Activated CD8-positive, alpha-beta memory T cell treated with anti-CD3 and anti-CD28 coated beads, Interleukin-2, amount 50 U/mL, for 24 hours (primary cell): ENCODE measurements around the gene SEMA3B.

Source experiments
- DNase-seq: peaks from one replicate; pipeline ENCODE4 v3.0.0-alpha.2; 2020; ENCODE audit errors: extremely low read depth

The SEMA3B gene

DNA sequence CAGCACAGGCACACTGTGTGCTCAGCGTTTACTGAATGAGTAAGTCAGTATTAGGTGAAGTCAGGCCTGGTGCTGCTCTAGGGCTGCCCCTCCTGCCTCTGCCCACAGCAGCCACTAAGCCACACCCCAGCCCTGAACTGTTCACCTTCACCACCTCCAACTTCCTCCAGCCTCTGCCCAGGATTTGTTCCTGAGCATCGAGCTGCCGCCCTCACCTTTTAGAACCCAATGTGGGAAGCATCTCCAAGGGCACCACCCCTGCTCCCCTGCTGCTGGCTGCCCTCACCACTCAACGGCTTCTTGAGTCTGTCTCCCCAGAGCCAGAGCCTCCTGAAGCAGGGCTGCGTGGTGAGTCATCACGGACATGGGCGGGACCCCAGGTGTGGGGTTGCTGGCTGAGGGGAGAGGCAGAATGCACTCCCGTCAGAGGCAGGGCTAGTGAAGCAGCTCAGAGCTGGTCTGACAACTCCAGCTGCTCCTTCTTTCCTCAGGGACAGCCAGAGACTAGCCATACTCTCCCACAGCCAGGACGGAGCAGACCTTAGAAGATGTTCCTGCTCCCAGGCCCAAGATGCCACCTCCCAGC is 47.8 kb downstream of the SEMA3B start:
- no peak for DNase-seq

DNA sequence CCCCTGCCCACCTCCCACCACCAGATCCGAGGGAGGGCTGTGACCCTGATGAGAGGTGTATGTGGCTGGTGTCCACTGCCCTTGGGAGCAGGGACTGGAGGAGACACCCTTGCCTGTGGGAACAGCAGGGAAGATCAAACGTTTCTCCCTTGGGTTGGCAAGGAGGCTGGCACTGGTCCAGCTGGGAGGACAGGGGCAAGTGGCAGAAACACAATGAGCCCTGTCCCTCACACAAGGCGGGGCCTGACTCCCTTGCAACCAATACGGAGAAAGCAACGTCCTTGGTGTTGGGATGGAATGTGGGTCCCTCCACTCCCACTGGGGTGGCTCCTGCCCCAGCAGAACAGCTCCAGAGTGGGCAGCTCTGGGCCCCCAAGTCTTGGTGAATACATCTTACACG is 48.4 kb downstream of the SEMA3B start:
- DNase-seq, result no peak

DNA sequence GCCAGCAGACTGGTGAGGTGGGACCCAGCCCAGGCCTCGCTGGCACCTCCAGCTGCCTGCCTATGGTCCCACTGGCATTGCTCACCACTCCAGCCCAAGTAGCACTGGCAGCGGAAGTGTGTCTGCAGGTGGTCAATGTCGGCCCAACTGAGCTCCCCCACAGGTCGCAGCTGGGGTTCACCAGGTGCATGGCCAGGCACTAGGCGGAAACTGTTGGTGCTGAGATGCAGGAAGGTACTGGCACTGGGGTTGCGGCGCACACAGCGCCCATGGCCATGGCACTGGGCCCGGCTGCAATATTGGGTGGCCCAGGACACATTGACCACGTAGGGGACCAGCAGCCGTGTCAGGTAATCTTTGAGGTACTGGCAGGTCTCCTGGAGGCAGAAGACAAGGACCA is 49.2 kb downstream of the SEMA3B start:
- no peak for DNase-seq

GRCh38 chr3:50318615-50319014 is 49.7 kb downstream of the SEMA3B start:
- no peak for DNase-seq

- DNase-seq, result no peak
Measured at GRCh38 chr3:50319181-50319893, 50.4 kb downstream of the SEMA3B start.

- no peak for DNase-seq
Measured at GRCh38 chr3:50319894-50320625, 51.1 kb downstream of the SEMA3B start.

- peak; percentile 18 for DNase-seq
Measured at GRCh38 chr3:50320853-50321335, 51.9 kb downstream of the SEMA3B start.

DNA sequence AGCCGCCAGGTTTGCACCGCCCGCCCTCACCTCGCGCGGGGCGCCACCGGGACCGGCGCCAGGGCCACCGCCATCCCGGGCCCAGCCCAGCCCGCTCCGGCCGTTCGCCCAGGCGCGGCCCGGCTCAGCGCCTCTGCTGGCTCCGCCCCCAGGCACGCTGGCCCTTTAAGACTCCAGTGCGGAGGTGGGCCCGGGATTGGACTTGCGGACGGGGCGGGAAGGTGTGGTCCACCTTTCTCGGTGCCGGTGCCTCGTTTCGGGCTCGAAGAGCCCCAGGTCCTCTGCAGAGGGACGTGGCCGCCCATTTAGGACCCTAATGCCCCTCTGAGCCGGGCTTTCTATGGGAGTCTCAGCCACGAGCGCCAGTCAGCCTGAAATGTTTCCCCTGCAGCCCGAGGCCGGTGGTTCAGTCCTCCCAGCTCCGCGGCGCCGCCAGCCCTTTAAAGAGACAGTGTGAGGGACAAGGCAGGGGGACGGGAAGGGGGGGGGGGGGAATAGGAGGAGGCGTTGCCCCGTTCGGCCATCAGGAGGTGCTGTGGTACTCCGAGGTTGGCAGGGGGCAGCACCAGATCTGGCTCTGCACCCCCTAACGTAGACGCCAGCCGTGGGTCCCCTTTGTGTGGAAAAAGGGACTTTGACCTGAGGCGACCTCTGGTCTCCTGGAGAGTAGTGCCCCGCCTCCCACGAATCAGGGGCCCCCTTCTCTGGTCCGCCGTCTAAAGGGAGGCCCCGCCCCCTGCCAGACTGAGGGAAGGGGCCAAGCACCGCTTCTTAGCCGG is 52.6 kb downstream of the SEMA3B start:
- DNase-seq, result peak; percentile 54

- DNase-seq, result no peak
Measured at GRCh38 chr3:50322115-50322385, 53.1 kb downstream of the SEMA3B start.

DNA sequence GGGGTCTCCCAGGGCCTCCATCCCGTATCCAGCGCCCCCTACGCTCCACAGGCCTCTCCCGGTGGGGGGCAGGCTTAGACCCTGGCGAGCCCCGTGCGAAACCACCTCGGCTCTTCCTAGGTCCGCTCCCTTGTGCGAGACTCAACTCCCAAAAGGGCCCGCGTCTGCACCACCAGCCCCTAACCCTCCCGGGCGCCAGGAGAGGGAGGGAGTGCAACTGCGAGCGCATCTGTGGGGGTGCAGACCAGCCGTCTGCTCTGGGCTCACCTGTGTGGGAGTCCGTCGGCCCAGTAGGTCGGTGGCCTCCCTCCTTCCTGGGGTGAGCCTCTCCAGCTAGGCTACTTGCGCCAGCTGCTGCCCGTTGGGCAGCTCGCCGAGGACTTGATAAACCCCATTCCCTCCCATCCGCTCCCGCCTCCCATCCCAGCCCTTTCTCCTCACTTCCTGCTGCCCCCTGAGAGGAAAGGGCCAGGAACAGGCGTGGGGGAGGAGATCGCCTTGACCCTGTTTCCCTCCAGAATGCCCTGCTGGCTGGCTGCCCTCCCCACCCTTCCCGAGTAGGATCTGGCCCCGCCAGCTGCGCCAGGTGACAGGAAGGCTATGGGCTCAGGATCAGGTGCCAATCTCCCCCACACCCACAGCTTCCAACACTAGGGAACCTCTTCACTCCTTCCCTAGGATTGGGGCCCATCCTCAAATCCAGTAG is 53.6 kb downstream of the SEMA3B start, which contains the start of gene HYAL2:
TSS of gene HYAL2 (minus strand) at position 360 of the 706 bp plus-strand sequence. CDS start 2,256 bp downstream, outside the sequence.
- DNase-seq, result no peak

DNA sequence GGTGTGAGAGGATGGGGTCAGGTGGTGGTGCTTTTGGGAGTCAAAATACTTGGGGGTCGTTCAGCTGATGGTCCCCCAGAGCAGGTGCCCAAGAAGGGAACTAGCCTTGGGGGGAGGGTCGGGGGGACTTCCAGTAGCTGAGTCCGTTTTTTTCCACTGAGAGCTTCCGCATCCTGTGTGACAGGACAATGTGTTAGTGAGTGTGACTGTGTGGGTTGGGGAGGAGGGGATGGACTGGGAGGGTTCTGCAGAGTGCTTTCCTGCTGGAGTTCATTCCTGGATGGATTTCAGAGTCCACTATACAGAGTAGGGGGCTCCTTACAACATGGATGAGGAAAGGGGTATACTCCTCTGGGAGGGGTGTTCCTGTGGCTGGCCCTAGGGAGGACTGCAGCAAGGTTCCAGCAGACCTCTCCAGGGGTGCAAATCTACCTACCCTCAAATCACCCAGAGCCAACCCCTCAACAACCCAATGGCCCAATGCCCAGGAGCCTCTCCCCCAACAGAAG is 54.2 kb downstream of the SEMA3B start:
- DNase-seq, result no peak

- DNase-seq, result no peak
Measured at GRCh38 chr3:50323614-50324199, 54.8 kb downstream of the SEMA3B start.

- DNase-seq, result peak; percentile 24
Measured at GRCh38 chr3:50324351-50325112, 55.6 kb downstream of the SEMA3B start.

DNA sequence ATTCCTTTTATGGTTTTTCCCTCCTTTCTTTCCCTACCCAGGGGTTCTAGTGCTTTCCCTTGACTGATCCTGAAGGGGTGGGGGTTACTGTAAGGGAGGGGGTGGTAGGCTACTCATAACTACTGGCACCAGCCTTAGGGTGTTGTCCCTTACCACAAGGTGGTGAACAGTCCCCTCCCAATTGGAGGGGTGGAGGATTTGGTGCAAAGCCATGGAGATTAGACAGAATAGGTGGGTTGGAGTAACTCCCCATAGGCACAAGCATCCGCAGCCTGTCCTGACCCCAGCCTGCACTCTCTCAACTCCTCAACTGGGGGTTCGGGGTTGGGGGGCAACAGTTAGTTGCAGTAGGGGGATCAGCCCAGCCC is 56.1 kb downstream of the SEMA3B start:
- no peak for DNase-seq

GRCh38 chr3:50325497-50326181 is 56.7 kb downstream of the SEMA3B start:
- no peak for DNase-seq

- DNase-seq, result no peak
Measured at GRCh38 chr3:50326182-50326541, 57.2 kb downstream of the SEMA3B start.

GRCh38 chr3:50327129-50327528 is 58.2 kb downstream of the SEMA3B start:
- no peak for DNase-seq
